GM12878 (cell line): ENCODE results near the gene VANGL2. TPM values are rescaled to one million over a fixed set of nuclear protein-coding genes. Genes with fewer than 3 reads are reported as not detected.

Experiments used
- ATAC-seq: fragments of 200-7000 bp; cut with Tn5 transposase; 3 replicates; pipeline ENCODE4 v1.9.1; 2020; ENCODE audit warnings: mild to moderate bottlenecking, moderate library complexity
- Bru-seq: library from RNA; stranded (reverse); fragments of 400-500 nt; gene quantifications from one replicate; lab custom pipeline; 2021; lab: Mats Ljungman, UMichigan
- BruChase-seq, 2 experiments: library from RNA; stranded (reverse); fragments of 400-500 nt; gene quantifications; one replicate each; lab custom pipeline; 2021; lab: Mats Ljungman, UMichigan
- BruUV-seq: library from RNA; stranded (reverse); fragments of 400-500 nt; replicated peaks from 2 replicates; lab custom pipeline; 2021; lab: Mats Ljungman, UMichigan
- CTCF ChIA-PET: fragments of 300-600 bp; sonication (Branson Sonifier 250); formaldehyde crosslinking; extraction: SDS; loops from one replicate; lab custom pipeline; 2021; ENCODE audit warnings: inconsistent platforms; lab: Yijun Ruan, JAX
- POLR2A ChIA-PET: fragments of 350-600 bp; formaldehyde crosslinking; extraction: SDS; loops from one replicate; lab custom pipeline; 2021; ENCODE audit warnings: inconsistent platforms; lab: Charles Lee
- RAD21 ChIA-PET: fragments of 300-600 bp; sonication (Branson Sonifier 250); formaldehyde crosslinking; loops from one replicate; lab custom pipeline; 2023; ENCODE audit warnings: antibody characterized with exemption; ENCODE audit not compliant: unreplicated experiment; lab: Charles Lee
- SMC1A ChIA-PET: fragments of 300-600 bp; sonication (Branson Sonifier 250); formaldehyde crosslinking; loops from one replicate; lab custom pipeline; 2023; ENCODE audit not compliant: unreplicated experiment, uncharacterized antibody; lab: Charles Lee
- DNase-seq: peaks from one replicate; pipeline ENCODE4 v3.0.0-alpha.2; 2011; ENCODE audit warnings: low read depth, low spot score
- FAIRE-seq: peaks from 3 replicates; lab custom pipeline; 2011; peaks lifted over from hg19 to GRCh38; lab: Jason Lieb, UNC
- H2AFZ ChIP-seq: 2 replicates; pipeline ENCODE4 v1.6.0; 2011; ENCODE audit warnings: low read depth, low read length, control low read depth; ENCODE audit not compliant: control insufficient read depth
- H3K27ac ChIP-seq: 2 replicates; pipeline ENCODE4 v1.5.1; 2011; ENCODE audit warnings: control low read depth; ENCODE audit not compliant: control insufficient read depth, insufficient read depth
- H3K27me3 ChIP-seq, 2 experiments: replicated peaks in 1 of 2; 2 replicates each; pipeline versions ENCODE4 v1.6.0 to v1.6.1; 2011; ENCODE audit warnings: low read length in 1 of 2; ENCODE audit not compliant: control insufficient read depth in 2 of 2, insufficient read depth in 2 of 2
- H3K36me3 ChIP-seq, 2 experiments: 2 replicates each; pipeline ENCODE4 v1.5.1; 2011; ENCODE audit warnings: low read length in 1 of 2; ENCODE audit not compliant: control insufficient read depth in 2 of 2, insufficient read depth in 2 of 2
- H3K4me1 ChIP-seq: 2 replicates; pipeline ENCODE4 v1.6.1; 2011; ENCODE audit warnings: mild to moderate bottlenecking, low read length, moderate library complexity, mixed read lengths; ENCODE audit not compliant: control insufficient read depth, insufficient read depth
- H3K4me2 ChIP-seq: 2 replicates; pipeline ENCODE4 v1.6.0; 2011; ENCODE audit warnings: control low read depth; ENCODE audit not compliant: control insufficient read depth, insufficient read depth
- H3K4me3 ChIP-seq: fragments of 200-600 bp; sonication (generic); 2 replicates; pipeline ENCODE4 v1.5.1; 2016
- H3K79me2 ChIP-seq: 2 replicates; pipeline ENCODE4 v1.6.0; 2011; ENCODE audit warnings: low read length; ENCODE audit not compliant: control insufficient read depth, insufficient read depth
- H3K9ac ChIP-seq: 2 replicates; pipeline ENCODE4 v1.8.0; 2011; ENCODE audit warnings: low read length, control low read depth, mixed read lengths; ENCODE audit not compliant: control insufficient read depth, insufficient read depth
- H3K9me3 ChIP-seq: replicated peaks from 3 replicates; pipeline ENCODE4 v1.5.1; 2011; ENCODE audit warnings: mild to moderate bottlenecking, low read length; ENCODE audit not compliant: control insufficient read depth, insufficient read depth
- H4K20me1 ChIP-seq: 2 replicates; pipeline ENCODE4 v1.6.0; 2011; ENCODE audit not compliant: control insufficient read depth, insufficient read depth
- ATF7 ChIP-seq: fragments of 450-650 bp; IDR thresholded peaks from 2 replicates; pipeline ENCODE4 v1.6.1; 2016; ENCODE audit warnings: low read depth, mild to moderate bottlenecking
- BHLHE40 ChIP-seq, 2 experiments: fragments of 450-650 bp in 1 of 2; IDR thresholded peaks; 2 replicates each; pipeline ENCODE4 v1.6.1; 2011 to 2017; ENCODE audit warnings: low read depth in 2 of 2, borderline replicate concordance in 1 of 2, improper control_type of control experiment in 1 of 2, low read length in 1 of 2, mild to moderate bottlenecking in 1 of 2
- BMI1 ChIP-seq: fragments of 450-650 bp; IDR thresholded peaks from 2 replicates; pipeline ENCODE4 v1.6.1; 2016; ENCODE audit warnings: mild to moderate bottlenecking, moderate library complexity, borderline replicate concordance
- BRCA1 ChIP-seq: IDR thresholded peaks from 2 replicates; pipeline ENCODE4 v1.6.1; 2011; ENCODE audit warnings: low read depth, low read length, improper control_type of control experiment
- EGR1 ChIP-seq, 2 experiments: IDR thresholded peaks; 1 replicate in 1 of 2; 2 replicates in 1 of 2; pipeline ENCODE4 v1.6.1; 2011 to 2012; ENCODE audit warnings: low read depth in 2 of 2, low read length in 2 of 2, borderline replicate concordance in 1 of 2, mild to moderate bottlenecking in 1 of 2, moderate library complexity in 1 of 2
- GATAD2B ChIP-seq: fragments of 450-650 bp; conservative IDR thresholded peaks from 2 replicates; pipeline ENCODE4 v1.6.1; 2017; ENCODE audit warnings: low read depth, mild to moderate bottlenecking, moderate library complexity
- HDGF ChIP-seq: fragments of 450-650 bp; IDR thresholded peaks from 2 replicates; pipeline ENCODE4 v1.6.1; 2016; ENCODE audit warnings: antibody characterized with exemption
- IRF4 ChIP-seq: IDR thresholded peaks from 2 replicates; pipeline ENCODE4 v1.6.1; 2011; ENCODE audit warnings: low read depth, low read length
- JUND ChIP-seq: IDR thresholded peaks from 2 replicates; pipeline ENCODE4 v1.6.1; 2012; ENCODE audit warnings: low read depth, mild to moderate bottlenecking, low read length, improper control_type of control experiment, moderate library complexity
- RELA ChIP-seq: fragments of 450-650 bp; IDR thresholded peaks from 2 replicates; pipeline ENCODE4 v1.8.0; 2014; ENCODE audit warnings: borderline replicate concordance; ENCODE audit not compliant: partially characterized antibody
- SIX5 ChIP-seq: IDR thresholded peaks from 2 replicates; pipeline ENCODE4 v1.6.1; 2011; ENCODE audit warnings: mild to moderate bottlenecking, low read depth, low read length, moderate library complexity; ENCODE audit not compliant: severe bottlenecking
- SMAD1 ChIP-seq: fragments of 450-650 bp; IDR thresholded peaks from 2 replicates; pipeline ENCODE4 v1.6.1; 2018; ENCODE audit warnings: mild to moderate bottlenecking, low read depth; ENCODE audit not compliant: partially characterized antibody
- SP1 ChIP-seq: IDR thresholded peaks from one replicate; pipeline ENCODE4 v1.6.1; 2011; ENCODE audit warnings: low read depth, low read length
- SPI1 ChIP-seq: IDR thresholded peaks from 2 replicates; pipeline ENCODE4 v1.6.1; 2011; ENCODE audit warnings: low read depth, mild to moderate bottlenecking, low read length, moderate library complexity, borderline replicate concordance; ENCODE audit not compliant: insufficient read depth
- SREBF1 ChIP-seq: IDR thresholded peaks from 2 replicates; pipeline ENCODE4 v1.6.1; 2012; ENCODE audit warnings: mild to moderate bottlenecking, low read length
- SRF ChIP-seq, 2 experiments: IDR thresholded peaks; 2 replicates each; pipeline ENCODE4 v1.6.1; 2011; ENCODE audit warnings: low read depth in 2 of 2, low read length in 2 of 2, mild to moderate bottlenecking in 1 of 2, moderate library complexity in 1 of 2
- ZNF24 ChIP-seq: fragments of 450-650 bp; IDR thresholded peaks from 2 replicates; pipeline ENCODE4 v1.6.1; 2017; ENCODE audit warnings: antibody characterized with exemption, mild to moderate bottlenecking
- WGBS: methylation state at CpG from one replicate; pipeline ENCODE4 v1.1.6; 2016; ENCODE audit warnings: low lambda C conversion rate; ENCODE audit not compliant: insufficient replicate concordance, insufficient coverage; ENCODE audit errors: missing lambda C conversion rate; 5-methylcytosine and 5-hydroxymethylcytosine counted together
- in situ Hi-C: fragments of 300-500 bp; cut with MboI; formaldehyde crosslinking; loops from 9 replicates; pipeline ENCODE4 v1.14.3; 2018; ENCODE audit warnings: mixed read lengths
- intact Hi-C: fragments of 100-400 bp; cut with micrococcal nuclease; formaldehyde crosslinking; loops from one replicate; pipeline ENCODE4 v1.14.2; 2022; ENCODE audit not compliant: unreplicated experiment
- long read RNA-seq, 2 experiments: library from polyadenylated mRNA; unstranded; transcript quantifications; one replicate each; pipeline ENCODE4 v2.0.0, GENCODE V29; 2019 to 2020
- polyA minus RNA-seq, 3 experiments: library from RNA; depleted of rRNA, polyadenylated mRNA; stranded (reverse); fragments of >200 nt; gene quantifications; 2 replicates each; pipeline ENCODE4 v1.2.3, GENCODE V29; 2011
- polyA plus RNA-seq, 11 experiments: library from polyadenylated mRNA; depleted of rRNA in 4 of 11; unstranded in 6 of 11; stranded (reverse) in 5 of 11; fragments of >200 nt; fragmentation: Nextera tagmentation in 4 of 11; fragmentation: Illumina TruSeq in 1 of 11; extraction: Ambion mirVana in 4 of 11; extraction: Trizol in 1 of 11; gene quantifications; 1 replicate in 1 of 11; 2 replicates in 10 of 11; pipeline versions ENCODE4 v1.2.1 to v1.2.3, GENCODE V29; 2011 to 2016; ENCODE audit warnings: inconsistent platforms in 2 of 11, missing spikeins in 2 of 11, low read depth in 1 of 11
- total RNA-seq, 4 experiments: library from RNA; depleted of rRNA in 3 of 4; stranded (reverse); fragments of >200 nt in 3 of 4; fragmentation: Illumina TruSeq in 1 of 4; extraction: Trizol in 1 of 4; gene quantifications; 2 replicates each; pipeline versions ENCODE4 v1.2.1 to v1.2.3, GENCODE V29; 2013 to 2021
- TF ChIP-seq, protein P1 (sequence below): fragments of 450-650 bp; IDR thresholded peaks from 2 replicates; pipeline ENCODE4 v1.6.1; 2017; ENCODE audit warnings: borderline replicate concordance

The VANGL2 gene
- 4.9 and 5.3 TPM in 2 replicates for total RNA-seq (2013; cell fraction: nucleolus; rRNA removed)
- total RNA-seq (2014; rRNA removed) (0.11 and 0.23 TPM in 2 replicates), total RNA-seq (2014; rRNA removed; fragmentation: Illumina TruSeq; extraction: Trizol) (0.27 and 0.28 TPM in 2 replicates), total RNA-seq (2021) (1.1 and 1.2 TPM in 2 replicates), polyA plus RNA-seq (2011; rRNA removed) (3.0 and 5.0 TPM in 2 replicates), polyA plus RNA-seq (2014; fragmentation: Illumina TruSeq; extraction: Trizol) (0.79 and 1.0 TPM in 2 replicates), polyA plus RNA-seq (2014; fragmentation: Nextera tagmentation; extraction: Ambion mirVana) (under 1 TPM; 0.10 to 0.13 TPM), polyA plus RNA-seq (2014; rRNA removed) (1.2 and 5.0 TPM in 2 replicates), polyA plus RNA-seq (2016; fragmentation: Nextera tagmentation; extraction: Ambion mirVana) (under 1 TPM; 0.16 to 0.28 TPM), polyA minus RNA-seq (2011; rRNA and poly(A)+ RNA removed) (3.1 and 4.1 TPM in 2 replicates), Bru-seq, nascent RNA (percentile 51 among the genes with signal in this experiment), BruChase-seq, experiment 1, labeled RNA remaining after a 6-hour chase (percentile 60 among the genes with signal in this experiment), BruChase-seq, experiment 2, labeled RNA remaining after a 2-hour chase (percentile 57 among the genes with signal in this experiment)
- polyA plus RNA-seq (2011; ENCODE audit: low read depth), result 0.43 TPM
- polyA plus RNA-seq (2011; cell fraction: cytosol; rRNA removed), result 4.7 and 5.1 TPM in 2 replicates
- polyA plus RNA-seq (2011; cell fraction: nucleus; rRNA removed), result 10.0 and 10.7 TPM in 2 replicates
- polyA plus RNA-seq (2012), result 0.58 and 0.70 TPM in 2 replicates
- 1.2 and 2.6 TPM in 2 replicates for polyA minus RNA-seq (2011; cell fraction: cytosol; rRNA and poly(A)+ RNA removed)
- polyA minus RNA-seq (2011; cell fraction: nucleus; rRNA and poly(A)+ RNA removed), result 0.73 and 1.4 TPM in 2 replicates
- long read RNA-seq, experiment 1, partial matches to known transcripts, result 0 of 1 reads
- long read RNA-seq, experiment 1, other reads (novel, unspliced or antisense), result 1 of 1 reads
- long read RNA-seq, experiment 2, result 0 reads

DNA sequence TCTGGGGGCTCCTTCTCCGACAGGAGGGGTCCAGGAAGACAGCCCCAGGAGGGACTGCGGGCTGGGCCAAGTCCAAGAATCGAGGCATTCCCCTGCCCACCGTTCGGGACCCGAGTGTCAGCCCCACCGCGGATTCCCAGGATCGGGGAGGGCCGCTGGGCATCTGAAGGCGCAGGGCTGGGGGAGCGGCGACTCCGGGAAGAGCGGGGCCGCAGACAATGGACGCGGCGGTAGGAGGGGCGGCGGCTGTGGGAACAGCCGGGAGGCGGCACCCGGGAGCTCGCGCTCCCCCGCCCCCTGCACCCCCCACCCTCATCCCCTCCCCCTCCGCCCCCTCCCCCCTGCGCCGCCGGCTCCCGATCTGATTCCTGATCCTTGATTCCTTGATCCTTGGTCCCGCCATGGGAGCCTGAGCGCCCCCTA, at the start of gene VANGL2:
VANGL2 (plus strand) TSS at position 342 of the 423 bp plus-strand sequence. CDS start 15,274 bp downstream, outside the sequence.
- Histone ChIP-seq H3K4me3 (peak within 1 kb of the TSS; percentile 63), H3K9me3 (no peaks in the 10 kb centered on the region), H4K20me1 (no peaks in the 10 kb centered on the region), H2AFZ (peak within 1 kb of the TSS; percentile 65), H3K79me2 (no peaks in the 10 kb centered on the region), H3K4me1 (no peaks in the 10 kb centered on the region), H3K9ac (0 out of 2 replicates have a peak within 1 kb of the TSS, but pooled peaks have one; percentile 30), H3K27me3 (peaks cover 0 to 4% of the 10 kb centered on the region in 2 experiments; a peak in 2 of 4 replicates), H3K36me3 (no peaks in the 10 kb centered on the region), H3K27ac (no peak within 1 kb of the TSS), H3K4me2 (peak within 1 kb of the TSS; percentile 68)
- in situ Hi-C loops, result loop anchor here (25.0 kb wide), 1 partner anchor 562 kb away; the partner anchor contains the start of gene ITLN2
- ChIA-PET CTCF (interaction anchor here (1.3 kb wide), 1 partner anchor 24 kb away, joined by 3 read pairs; no protein-coding TSS in a partner anchor), SMC1A (no interaction called here), RAD21 (interaction anchor here (0.6 kb wide), 1 partner anchor 299 kb away, joined by 3 read pairs; no protein-coding TSS in a partner anchor), POLR2A (no interaction called here)
- BruUV-seq, result no TSS peak
- ATAC-seq (peak; percentile 41), FAIRE-seq (no peak), DNase-seq (no peak)
- 58% methylated on average over 3 of the region's 34 CpGs for WGBS
- intact Hi-C loops, result no loop called here
- TF ChIP-seq SIX5, result no peak
- TF ChIP-seq ATF7, result no peak
- TF ChIP-seq, protein P1, sequence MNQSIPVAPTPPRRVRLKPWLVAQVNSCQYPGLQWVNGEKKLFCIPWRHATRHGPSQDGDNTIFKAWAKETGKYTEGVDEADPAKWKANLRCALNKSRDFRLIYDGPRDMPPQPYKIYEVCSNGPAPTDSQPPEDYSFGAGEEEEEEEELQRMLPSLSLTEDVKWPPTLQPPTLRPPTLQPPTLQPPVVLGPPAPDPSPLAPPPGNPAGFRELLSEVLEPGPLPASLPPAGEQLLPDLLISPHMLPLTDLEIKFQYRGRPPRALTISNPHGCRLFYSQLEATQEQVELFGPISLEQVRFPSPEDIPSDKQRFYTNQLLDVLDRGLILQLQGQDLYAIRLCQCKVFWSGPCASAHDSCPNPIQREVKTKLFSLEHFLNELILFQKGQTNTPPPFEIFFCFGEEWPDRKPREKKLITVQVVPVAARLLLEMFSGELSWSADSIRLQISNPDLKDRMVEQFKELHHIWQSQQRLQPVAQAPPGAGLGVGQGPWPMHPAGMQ, result no peak
- no peak for TF ChIP-seq SP1
- no peak for TF ChIP-seq SPI1
- TF ChIP-seq HDGF, result no peak
- TF ChIP-seq BHLHE40 (IDR thresholded peaks at IDR 0.05; ENCODE audit: borderline replicate concordance in 1 of 2, low read depth in 2 of 2, low read length in 1 of 2), result 0 out of 4 replicates have a peak, but pooled peaks of 1 of the 2 experiments have one; percentile 7
- TF ChIP-seq BRCA1, result no peak
- TF ChIP-seq BMI1, result no peak
- no peak for TF ChIP-seq SMAD1
- TF ChIP-seq RELA, result no peak
- no peak; the same call in 1 of the 2 replicates for TF ChIP-seq GATAD2B
- no peak for TF ChIP-seq SREBF1
- TF ChIP-seq ZNF24, result peak; percentile 53; the same call in 1 of the 2 replicates
- TF ChIP-seq JUND, result peak; percentile 95
- no peak for TF ChIP-seq IRF4
- TF ChIP-seq EGR1 (IDR thresholded peaks at IDR 0.05; ENCODE audit: borderline replicate concordance in 1 of 2, low read depth in 2 of 2, low read length in 2 of 2), result no peak
- TF ChIP-seq SRF (IDR thresholded peaks at IDR 0.05; ENCODE audit: low read depth in 2 of 2, low read length in 2 of 2), result no peak
